GM21528 (cell line): ENCODE measurements around the gene EPN1.

Experiments
- ATAC-seq: cut with Tn5 transposase; IDR thresholded peaks from one replicate; pipeline ENCODE4 v1.9.1; 2021; ENCODE audit warnings: mild to moderate bottlenecking, moderate library complexity; ENCODE audit not compliant: unreplicated experiment, low FRiP score

EPN1 gene

GRCh38 chr19:55676889-55677505, 2.0 kb downstream of the EPN1 start:
- no peak for ATAC-seq

- no peak for ATAC-seq
Observed at GRCh38 chr19:55677572-55678028, 2.6 kb downstream of the EPN1 start.

DNA sequence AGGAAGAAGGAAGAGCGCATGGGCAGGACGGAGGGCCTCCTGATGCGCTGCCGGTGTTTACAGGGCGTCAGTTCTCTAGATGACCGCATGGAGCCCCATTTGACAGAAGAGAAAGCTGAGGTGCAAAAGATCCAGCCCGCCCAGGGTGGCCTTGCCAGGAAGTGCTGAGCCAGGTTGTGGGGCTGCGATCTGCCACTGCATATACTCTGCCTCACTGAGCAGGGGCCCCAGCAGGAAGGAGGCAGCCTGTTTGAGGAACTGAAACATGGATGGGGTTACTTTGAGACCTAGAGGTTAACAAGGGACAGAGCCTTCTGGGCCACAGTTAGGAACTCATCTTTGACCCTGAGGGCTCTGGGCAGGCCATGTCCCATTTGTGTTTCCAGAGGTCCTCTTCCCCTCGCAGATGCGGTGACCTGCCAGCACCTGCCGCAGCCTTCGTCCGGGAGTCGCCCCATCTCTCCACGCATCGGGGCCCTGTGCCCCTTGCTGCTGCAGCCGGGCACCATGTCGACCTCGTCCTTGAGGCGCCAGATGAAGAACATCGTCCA, 3.2 kb downstream of the EPN1 start:
- peak; percentile 65 for ATAC-seq

DNA sequence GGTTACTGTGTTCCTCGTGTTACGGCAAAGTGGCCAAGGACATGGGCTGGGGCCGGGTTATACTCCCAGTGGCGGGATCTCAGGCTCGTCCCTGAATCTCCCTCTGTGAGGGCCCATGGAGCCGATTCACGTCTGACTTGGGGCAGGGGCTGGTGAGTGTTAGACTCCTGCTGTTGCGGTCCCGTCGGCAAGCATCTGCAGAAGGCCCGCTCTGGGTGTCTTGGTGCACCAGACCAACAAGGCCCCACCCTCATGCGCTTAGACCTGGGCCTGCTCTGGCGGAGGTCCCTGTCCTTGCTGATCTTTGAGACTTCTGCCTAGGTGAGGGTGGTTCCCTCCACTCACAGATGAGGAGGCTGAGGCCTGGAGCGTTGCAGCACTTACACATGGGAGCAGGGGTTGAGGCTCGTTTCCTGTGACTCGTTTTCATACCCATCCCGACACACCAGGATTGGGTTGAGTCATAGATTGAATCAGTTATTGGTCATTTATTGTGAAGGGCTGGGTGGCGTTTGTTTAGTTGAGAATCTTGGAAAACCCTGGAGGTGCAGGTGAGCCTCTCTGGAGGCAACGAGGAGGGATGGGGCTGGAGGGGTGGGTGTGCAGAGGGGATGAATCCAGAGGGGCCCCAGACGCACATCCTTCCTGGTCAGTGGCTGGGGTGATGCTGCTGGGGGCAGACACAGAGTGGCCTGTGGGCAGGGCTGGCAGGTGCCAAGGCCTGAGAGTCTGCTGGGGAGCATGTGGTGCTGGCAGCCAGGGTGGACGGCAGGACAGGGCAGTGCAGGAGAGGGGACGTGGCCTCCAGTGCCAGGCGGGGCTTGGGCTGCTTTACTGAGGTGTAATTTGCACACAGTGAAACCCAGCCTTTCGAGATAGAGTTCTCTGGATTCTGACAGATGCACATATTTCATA, 4.6 kb downstream of the EPN1 start:
- ATAC-seq = no peak

DNA sequence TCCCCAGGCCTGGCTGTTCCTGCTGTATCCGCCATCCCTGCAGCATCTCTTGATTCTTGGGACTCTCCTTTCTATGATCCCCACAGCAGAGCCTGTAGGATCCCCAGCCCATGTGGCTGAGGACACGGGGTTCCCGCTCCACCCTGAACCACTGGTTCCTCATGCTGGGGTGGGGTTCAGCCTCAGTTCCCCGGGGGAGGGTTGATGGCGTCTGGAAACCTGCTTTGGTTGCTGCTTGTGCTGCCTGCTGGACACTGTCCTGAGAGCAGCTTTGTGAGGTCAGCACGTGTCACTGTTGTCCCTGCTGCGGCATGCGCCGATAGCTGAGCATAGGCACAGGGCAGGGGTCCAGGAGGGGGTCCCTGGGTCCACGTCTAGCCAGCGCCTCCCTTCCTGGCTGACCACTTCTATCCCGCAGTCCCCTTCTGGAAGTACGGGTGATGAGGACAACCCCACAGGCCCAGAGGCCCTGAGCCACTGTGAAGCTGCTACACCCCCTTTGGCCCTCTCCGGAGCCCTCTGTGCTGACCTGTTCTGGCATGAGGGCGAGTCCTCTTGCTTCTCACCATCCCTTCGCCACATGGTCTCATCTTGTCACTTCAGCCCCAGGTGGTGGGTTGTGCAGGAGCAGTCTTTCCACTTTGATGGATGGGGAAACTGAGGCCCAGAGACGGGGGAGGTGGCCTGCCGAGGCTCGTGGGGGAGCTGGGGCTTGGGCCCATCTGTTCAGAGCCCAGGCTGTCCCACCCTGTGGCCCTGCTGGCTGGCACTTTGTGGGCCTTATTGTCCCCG, 5.5 kb downstream of the EPN1 start:
- ATAC-seq = no peak

DNA sequence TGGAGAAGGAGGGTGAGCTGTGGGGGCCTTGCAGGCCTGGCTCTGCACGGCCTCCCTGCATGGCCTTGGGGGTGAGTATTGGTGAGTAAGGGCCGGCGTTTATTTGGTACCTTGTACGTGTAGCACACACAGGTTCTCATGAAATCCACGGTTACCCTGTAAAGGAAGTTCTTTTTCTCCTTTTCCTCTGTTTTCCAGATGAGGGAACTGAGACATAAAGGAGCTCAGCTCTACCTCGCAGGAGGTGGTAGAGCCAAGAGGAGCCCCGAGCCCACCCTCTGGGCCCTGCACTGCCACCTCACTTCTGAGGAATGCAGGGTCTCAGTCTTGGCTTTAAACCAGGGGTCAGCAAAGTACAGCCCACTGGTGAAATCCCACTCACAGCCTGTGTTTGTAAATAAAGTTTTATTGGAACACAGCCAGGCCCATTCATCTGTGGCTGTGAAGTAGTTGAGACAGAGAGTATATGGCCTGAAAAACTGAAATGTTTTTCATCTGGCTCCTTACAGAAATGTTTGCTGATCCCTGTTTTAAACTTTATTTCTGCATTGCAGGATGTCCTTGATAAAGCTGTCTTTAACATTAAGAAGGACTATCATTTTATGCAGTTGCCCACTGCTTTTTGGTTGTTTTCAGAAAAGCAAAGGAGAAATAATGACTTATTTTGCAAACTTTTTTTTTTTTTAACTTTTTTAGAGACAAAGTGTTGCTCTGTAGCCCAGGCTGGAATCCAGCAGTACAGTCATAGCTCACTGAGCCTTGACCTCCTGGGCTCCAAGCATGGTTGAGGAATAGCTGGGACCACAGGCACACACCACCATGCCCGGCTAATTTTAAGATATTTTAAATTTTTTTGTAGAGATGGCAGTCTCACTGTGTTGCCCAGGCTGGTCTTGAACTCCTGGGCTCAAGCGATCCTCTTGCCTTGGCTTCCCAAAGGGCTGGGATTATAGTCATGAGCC, 6.4 kb downstream of the EPN1 start:
- ATAC-seq = no peak

DNA sequence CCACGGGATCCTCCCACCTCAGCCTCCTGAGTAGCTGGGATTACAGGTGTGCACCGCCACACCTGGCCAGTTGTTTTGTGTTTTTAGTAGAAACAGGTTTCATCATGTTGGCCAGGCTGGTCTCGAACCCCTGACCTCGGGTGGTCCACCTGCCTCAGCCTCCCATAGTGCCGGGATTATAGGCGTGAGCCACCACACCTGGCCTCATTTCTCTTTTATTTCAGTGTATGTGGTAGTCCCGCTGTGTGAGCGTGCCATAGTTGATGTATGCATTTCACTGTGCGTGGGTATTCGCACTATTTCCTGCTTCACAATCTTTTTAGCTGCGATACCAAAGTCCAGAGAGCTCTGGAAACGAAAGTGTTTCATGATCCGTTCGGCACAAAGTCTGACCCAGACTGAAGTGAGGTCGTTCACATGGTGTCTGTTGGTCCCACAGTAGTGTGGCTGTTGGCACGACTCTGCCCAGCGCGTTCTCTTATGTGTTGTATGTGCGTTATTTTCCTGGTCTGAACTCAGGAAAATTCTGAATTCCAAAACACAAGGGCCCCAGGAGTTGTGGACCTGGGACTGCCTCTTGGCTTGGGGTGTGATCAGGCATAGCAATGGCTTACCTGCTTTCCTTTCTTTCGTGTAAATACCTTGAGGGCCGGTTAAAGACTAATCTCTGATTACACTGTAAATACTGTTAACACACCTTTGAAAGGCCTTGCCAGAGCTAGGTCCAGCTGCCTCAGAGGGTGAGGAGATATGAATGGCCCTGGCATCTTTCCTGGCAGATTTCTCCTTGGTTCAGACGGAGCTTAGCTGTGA, 8.6 kb downstream of the EPN1 start:
- ATAC-seq = no peak

DNA sequence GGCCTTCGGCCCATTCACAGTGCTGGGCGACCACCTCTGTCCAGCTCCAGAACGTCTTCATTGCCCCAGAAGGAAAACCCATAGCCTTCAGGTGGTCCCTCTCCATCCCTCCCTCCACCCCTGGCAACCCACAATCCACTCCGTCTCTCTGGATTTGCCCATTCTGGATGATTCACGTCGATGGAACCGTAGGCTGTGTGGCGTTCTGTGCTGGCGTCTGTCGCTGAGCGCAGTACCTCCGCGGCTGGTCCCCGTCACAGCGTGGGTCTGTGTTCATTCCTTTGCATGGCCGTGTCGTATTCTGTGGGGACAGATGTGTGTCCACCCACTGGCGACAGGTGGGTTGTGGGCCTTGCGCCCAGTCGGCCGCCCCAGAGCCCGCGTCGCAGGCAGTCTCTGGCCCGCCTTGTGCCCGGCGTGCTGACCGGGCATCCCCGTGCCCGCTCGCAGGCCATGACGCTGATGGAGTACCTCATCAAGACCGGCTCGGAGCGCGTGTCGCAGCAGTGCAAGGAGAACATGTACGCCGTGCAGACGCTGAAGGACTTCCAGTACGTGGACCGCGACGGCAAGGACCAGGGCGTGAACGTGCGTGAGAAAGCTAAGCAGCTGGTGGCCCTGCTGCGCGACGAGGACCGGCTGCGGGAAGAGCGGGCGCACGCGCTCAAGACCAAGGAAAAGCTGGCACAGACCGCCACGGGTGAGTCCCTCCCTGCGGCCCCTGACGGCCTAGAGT, 10.1 kb downstream of the EPN1 start:
- ATAC-seq = no peak

DNA sequence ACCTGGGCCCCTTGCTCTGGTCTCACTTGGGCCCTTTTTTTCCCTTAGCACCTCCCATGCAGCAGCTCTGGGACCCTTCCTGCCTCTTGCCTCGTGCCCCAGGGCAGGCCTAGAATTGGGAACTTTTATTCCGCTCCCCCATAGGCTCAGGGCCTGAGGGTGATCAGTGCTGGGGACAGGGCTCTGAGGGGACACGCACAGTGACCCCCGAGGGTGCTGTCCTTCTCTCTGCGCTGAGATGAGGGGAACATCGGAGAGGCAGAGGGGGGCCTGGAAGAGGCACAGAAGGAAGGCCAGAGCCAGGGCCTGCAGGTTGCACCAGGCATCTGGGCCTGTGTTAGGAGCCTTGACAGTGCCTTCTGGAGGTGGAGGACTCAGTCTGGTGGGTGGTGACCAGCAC, 10.8 kb downstream of the EPN1 start:
- no peak for ATAC-seq

GRCh38 chr19:55686311-55687050, 11.5 kb downstream of the EPN1 start:
- no peak for ATAC-seq

DNA sequence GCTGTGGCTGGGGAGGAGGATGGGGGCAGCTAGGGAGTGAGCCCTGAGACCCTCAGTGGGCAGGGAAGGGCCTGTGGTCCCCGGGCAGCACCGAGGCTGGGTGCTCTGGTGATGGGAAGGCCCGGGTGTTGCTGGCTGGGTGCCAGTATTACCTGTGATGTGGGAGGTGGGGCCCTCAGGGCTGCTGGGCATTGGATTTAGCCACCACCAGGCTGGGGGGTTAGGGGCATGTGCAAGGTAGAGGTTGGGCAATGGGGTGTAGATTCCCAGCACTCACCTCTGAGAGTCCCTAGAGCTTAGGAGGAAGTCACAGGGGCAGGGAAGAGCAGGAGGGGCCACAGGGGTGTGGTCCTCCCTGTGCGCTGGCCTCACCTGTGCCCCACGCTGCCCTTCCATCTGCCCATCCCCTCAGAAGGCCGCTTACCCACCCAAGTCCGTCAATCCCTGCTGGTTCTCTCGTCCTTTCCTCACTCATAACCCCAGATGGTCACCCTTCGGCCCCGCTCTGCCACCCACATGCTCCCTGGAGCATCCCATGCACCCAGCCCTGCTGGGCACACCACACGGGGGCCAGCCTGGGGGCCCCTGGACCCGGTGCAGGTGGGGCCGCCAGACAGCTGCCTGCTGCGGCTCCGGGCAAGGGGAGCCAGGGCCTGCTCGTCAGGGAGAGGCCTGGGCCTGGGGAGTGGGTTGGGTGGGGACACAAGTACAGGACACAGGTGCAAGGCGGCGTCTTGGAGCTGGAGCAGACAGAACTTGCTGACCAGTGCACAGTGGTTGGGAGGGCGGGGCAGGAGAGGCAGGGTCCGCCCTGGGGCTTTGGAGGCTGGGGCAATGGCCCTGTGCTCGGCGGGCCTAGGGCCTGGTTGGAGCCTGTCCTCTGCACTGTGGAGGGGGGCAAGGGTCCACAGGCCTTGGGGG, 12.5 kb downstream of the EPN1 start:
- no peak for ATAC-seq

DNA sequence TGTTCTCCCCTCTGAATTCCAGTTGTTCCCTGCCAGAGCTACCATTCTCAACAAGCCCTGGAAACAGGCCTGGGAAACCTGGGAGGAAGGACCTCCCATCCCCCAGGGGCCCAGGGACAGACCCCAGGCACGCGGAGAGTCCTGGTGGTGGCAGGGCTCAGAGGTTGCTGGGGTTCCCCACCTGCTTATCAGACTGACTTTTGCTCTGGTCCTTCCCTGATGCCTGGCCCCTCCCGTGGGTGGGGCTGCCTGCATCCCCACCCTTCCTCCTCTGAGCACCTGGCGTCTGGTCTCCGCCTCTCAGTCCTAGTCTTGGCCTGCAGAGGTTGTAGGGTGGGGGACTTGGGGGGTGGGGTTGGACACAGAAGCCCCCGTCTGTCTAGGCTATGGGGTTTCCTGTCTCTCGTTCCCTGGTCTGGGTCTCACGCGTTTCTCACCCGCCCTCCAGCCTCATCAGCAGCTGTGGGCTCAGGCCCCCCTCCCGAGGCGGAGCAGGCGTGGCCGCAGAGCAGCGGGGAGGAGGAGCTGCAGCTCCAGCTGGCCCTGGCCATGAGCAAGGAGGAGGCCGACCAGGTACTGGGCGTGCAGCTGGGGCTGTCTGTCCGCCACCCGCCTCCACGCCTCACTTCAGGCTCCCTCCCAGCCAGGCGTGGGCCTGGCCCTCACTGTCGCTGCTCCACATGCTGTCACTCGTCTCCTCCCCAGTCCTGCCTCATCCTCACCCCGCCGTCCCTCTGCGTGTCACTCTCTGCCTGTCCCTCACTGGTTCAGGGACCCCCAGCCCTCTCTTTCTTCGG, 13.6 kb downstream of the EPN1 start:
- no peak for ATAC-seq

GRCh38 chr19:55689411-55690108, 14.5 kb downstream of the EPN1 start:
- ATAC-seq = no peak

GRCh38 chr19:55690109-55690768, 15.2 kb downstream of the EPN1 start:
- no peak for ATAC-seq
